Esophagus squamous epithelium (tissue), 4 donors: ENCODE measurements around the gene SOCS6.
"Not testable (repeated sequence)": the region's sequence is repeated elsewhere in the genome, so short reads cannot be mapped to it uniquely, and the experiment has no call there.

Source experiments
- POLR2A ChIP-seq, 4 donors: fragments of 450-650 bp; IDR thresholded peaks; one replicate each; pipeline ENCODE4 v1.6.1; 2017; ENCODE audit warnings: antibody characterized with exemption in 4 of 4, mild to moderate bottlenecking in 4 of 4, moderate library complexity in 3 of 4
- TF ChIP-seq, protein P1 (sequence below), 6 experiments: fragments of 450-650 bp in 4 of 6; fragments of 200-600 bp in 2 of 6; sonication (generic) in 2 of 6; IDR thresholded peaks; one replicate each; pipeline ENCODE4 v1.5.1; 2016 to 2019; ENCODE audit warnings: antibody characterized with exemption in 6 of 6, mild to moderate bottlenecking in 4 of 6, moderate library complexity in 4 of 6

- TF ChIP-seq, protein P1, sequence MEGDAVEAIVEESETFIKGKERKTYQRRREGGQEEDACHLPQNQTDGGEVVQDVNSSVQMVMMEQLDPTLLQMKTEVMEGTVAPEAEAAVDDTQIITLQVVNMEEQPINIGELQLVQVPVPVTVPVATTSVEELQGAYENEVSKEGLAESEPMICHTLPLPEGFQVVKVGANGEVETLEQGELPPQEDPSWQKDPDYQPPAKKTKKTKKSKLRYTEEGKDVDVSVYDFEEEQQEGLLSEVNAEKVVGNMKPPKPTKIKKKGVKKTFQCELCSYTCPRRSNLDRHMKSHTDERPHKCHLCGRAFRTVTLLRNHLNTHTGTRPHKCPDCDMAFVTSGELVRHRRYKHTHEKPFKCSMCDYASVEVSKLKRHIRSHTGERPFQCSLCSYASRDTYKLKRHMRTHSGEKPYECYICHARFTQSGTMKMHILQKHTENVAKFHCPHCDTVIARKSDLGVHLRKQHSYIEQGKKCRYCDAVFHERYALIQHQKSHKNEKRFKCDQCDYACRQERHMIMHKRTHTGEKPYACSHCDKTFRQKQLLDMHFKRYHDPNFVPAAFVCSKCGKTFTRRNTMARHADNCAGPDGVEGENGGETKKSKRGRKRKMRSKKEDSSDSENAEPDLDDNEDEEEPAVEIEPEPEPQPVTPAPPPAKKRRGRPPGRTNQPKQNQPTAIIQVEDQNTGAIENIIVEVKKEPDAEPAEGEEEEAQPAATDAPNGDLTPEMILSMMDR (IDR thresholded peaks at IDR 0.05) = not testable (repeated sequence)
- TF ChIP-seq POLR2A (IDR thresholded peaks at IDR 0.05) = not testable (repeated sequence)
These were observed 78.5 kb downstream of the SOCS6 start for GRCh38 chr18:70367344-70367743.
